B cell (primary cell): ENCODE data around the gene NFKBIZ. TPM values are rescaled to one million over a fixed set of nuclear protein-coding genes. Genes with fewer than 3 reads are reported as not detected.

ENCODE experiments used
- ATAC-seq: fragments of 200-7000 bp; cut with Tn5 transposase; one replicate; pipeline ENCODE4 v1.10.0; 2021; ENCODE audit warnings: low read depth, mild to moderate bottlenecking, moderate number of reproducible peaks, moderate library complexity
- CTCF ChIA-PET: fragments of 350-600 bp; sonication (Branson Sonifier 250); formaldehyde crosslinking; loops from one replicate; lab custom pipeline; 2021; ENCODE audit warnings: antibody characterized with exemption, inconsistent platforms; lab: Charles Lee
- POLR2A ChIA-PET: fragments of 350-600 bp; sonication (Branson Sonifier 250); formaldehyde crosslinking; loops from one replicate; lab custom pipeline; 2021; ENCODE audit warnings: antibody characterized with exemption; lab: Charles Lee
- DNase-seq: peaks from one replicate; pipeline ENCODE4 v3.0.0; 2013
- H2AFZ ChIP-seq: 2 replicates; pipeline ENCODE4 v1.6.1; 2012; ENCODE audit warnings: mild to moderate bottlenecking, low read depth, low read length; ENCODE audit not compliant: insufficient read depth, poor library complexity, severe bottlenecking
- H3K27ac ChIP-seq, 2 donors: 1 replicate in 1 of 2; 2 replicates in 1 of 2; pipeline ENCODE4 v1.5.1; 2012 to 2013; ENCODE audit warnings: low read length in 2 of 2, mild to moderate bottlenecking in 2 of 2, moderate library complexity in 1 of 2
- H3K27me3 ChIP-seq, 4 experiments: fragments of 200-600 bp in 1 of 4; sonication (generic) in 1 of 4; replicated peaks in 1 of 4; 1 replicate in 2 of 4; 2 replicates in 2 of 4; pipeline versions ENCODE4 v1.6.1 to v1.7.0; 2013 to 2016; ENCODE audit warnings: low read length in 3 of 4, mild to moderate bottlenecking in 2 of 4, mixed read lengths in 1 of 4, moderate library complexity in 1 of 4; ENCODE audit not compliant: insufficient read depth in 4 of 4, control insufficient read depth in 3 of 4; ENCODE audit errors: control extremely low read depth in 1 of 4
- H3K36me3 ChIP-seq, 2 experiments: replicated peaks in 1 of 2; 1 replicate in 1 of 2; 2 replicates in 1 of 2; pipeline versions ENCODE4 v1.6.1 to v1.7.1; 2013; ENCODE audit warnings: low read length in 1 of 2; ENCODE audit not compliant: insufficient read depth in 2 of 2, control insufficient read depth in 1 of 2; ENCODE audit errors: control extremely low read depth in 1 of 2, extremely low read depth in 1 of 2
- H3K4me1 ChIP-seq, 2 donors: fragments of 200-600 bp in 1 of 2; sonication (generic) in 1 of 2; 1 replicate in 1 of 2; 2 replicates in 1 of 2; pipeline versions ENCODE4 v1.5.1 to v1.6.1; 2013 to 2017; ENCODE audit warnings: low read length in 2 of 2; ENCODE audit not compliant: control insufficient read depth in 2 of 2, insufficient read depth in 2 of 2
- H3K4me2 ChIP-seq: replicated peaks from 2 replicates; pipeline ENCODE3; 2012; ENCODE audit warnings: mild to moderate bottlenecking, low read depth, low read length; ENCODE audit not compliant: poor library complexity, severe bottlenecking
- H3K4me3 ChIP-seq, 5 experiments: fragments of 200-600 bp in 1 of 5; sonication (generic) in 1 of 5; 1 replicate in 3 of 5; 2 replicates in 2 of 5; pipeline versions ENCODE4 v1.5.1 to v1.7.0; 2011 to 2016; ENCODE audit warnings: low read length in 4 of 5, mild to moderate bottlenecking in 4 of 5, low read depth in 2 of 5, control low read depth in 1 of 5, moderate library complexity in 1 of 5; ENCODE audit not compliant: insufficient read depth in 1 of 5; ENCODE audit errors: control extremely low read depth in 1 of 5, extremely low read depth in 1 of 5
- H3K79me2 ChIP-seq: fragments of 200-600 bp; sonication (generic); one replicate; pipeline ENCODE4 v1.6.0; 2016; ENCODE audit warnings: low read length; ENCODE audit not compliant: control insufficient read depth, insufficient read depth
- H3K9ac ChIP-seq: fragments of 200-600 bp; sonication (generic); 2 replicates; pipeline ENCODE4 v1.6.1; 2017; ENCODE audit warnings: mild to moderate bottlenecking, low read length, moderate library complexity
- H3K9me3 ChIP-seq, 3 donors: one replicate each; pipeline versions ENCODE4 v1.6.1 to v1.7.1; 2013; ENCODE audit warnings: low read length in 2 of 3; ENCODE audit not compliant: control insufficient read depth in 2 of 3, insufficient read depth in 1 of 3; ENCODE audit errors: control extremely low read depth in 1 of 3
- H4K20me1 ChIP-seq: 2 replicates; pipeline ENCODE4 v1.6.0; 2012; ENCODE audit warnings: mild to moderate bottlenecking, low read length; ENCODE audit not compliant: insufficient read depth, control insufficient read depth, poor library complexity, severe bottlenecking
- H3K27ac Mint-ChIP-seq: one replicate; pipeline ENCODE4 v1.8.0; 2021; ENCODE audit warnings: mixed read lengths
- H3K27me3 Mint-ChIP-seq: one replicate; pipeline ENCODE4 v1.8.0; 2021; ENCODE audit warnings: mixed read lengths
- H3K4me1 Mint-ChIP-seq: one replicate; pipeline ENCODE4 v1.8.0; 2021; ENCODE audit warnings: mixed read lengths
- H3K4me3 Mint-ChIP-seq: one replicate; pipeline ENCODE4 v1.8.0; 2021; ENCODE audit warnings: mixed read lengths
- H3K9me3 Mint-ChIP-seq: one replicate; pipeline ENCODE4 v1.8.0; 2022; ENCODE audit warnings: mixed read lengths; ENCODE audit not compliant: insufficient read depth
- CTCF ChIP-seq: fragments of 200-600 bp; IDR thresholded peaks from one replicate; pipeline ENCODE4 v1.8.0; 2022; ENCODE audit warnings: antibody characterized with exemption, mild to moderate bottlenecking
- EZH2 ChIP-seq: IDR thresholded peaks from 2 replicates; pipeline ENCODE4 v1.6.1; 2012; ENCODE audit warnings: borderline replicate concordance, low read depth, mild to moderate bottlenecking, moderate library complexity, low read length; ENCODE audit not compliant: insufficient read depth, poor library complexity, severe bottlenecking
- WGBS: methylation state at CpG from one replicate; pipeline ENCODE4 v1.1.5; 2013; ENCODE audit warnings: missing lambda C conversion rate; ENCODE audit not compliant: insufficient coverage; 5-methylcytosine and 5-hydroxymethylcytosine counted together
- intact Hi-C: fragments of 100-400 bp; cut with micrococcal nuclease; formaldehyde crosslinking; loops from one replicate; pipeline ENCODE4 v1.10.0; 2022
- polyA plus RNA-seq: library from polyadenylated mRNA; depleted of rRNA; stranded (reverse); fragments of >200 nt; gene quantifications from 2 replicates; pipeline ENCODE4 v1.2.3, GENCODE V29; 2012
- total RNA-seq, 2 donors: library from RNA; stranded (reverse); fragments of 120-200 nt in 1 of 2; gene quantifications; 1 replicate in 1 of 2; 2 replicates in 1 of 2; pipeline versions ENCODE4 v1.2.3 to v1.2.4, GENCODE V29; 2013 to 2022

The NFKBIZ gene
- total and polyA plus RNA-seq, 2 donors (not counting 1 experiment from before 2014, with no cell fraction given): 114 to 157 TPM

GRCh38 chr3:101817992-101818391 is 31.3 kb upstream of the NFKBIZ start:
- Histone ChIP-seq H3K9ac (peak overlapping the region; percentile 38), H3K27ac (peak overlapping the region; percentile 43 to 78), H2AFZ (peak overlapping the region; percentile 54), H3K4me1 (peaks cover 40 to 47% of the 10 kb centered on the region in 2 donors), H3K79me2 (peaks cover 14% of the 10 kb centered on the region), H4K20me1 (no peaks in the 10 kb centered on the region), H3K9me3 (peaks cover 0 to 12% (median 0%) of the 10 kb centered on the region in 3 donors), H3K36me3 (peaks cover 0 to 8% of the 10 kb centered on the region in 2 experiments), H3K4me3 (peak overlapping the region in 1 of 5 experiments; percentile 29), H3K4me2 (peak overlapping the region; percentile 71), H3K27me3 (no peaks in the 10 kb centered on the region)
- no peak for TF ChIP-seq EZH2
- TF ChIP-seq CTCF: no peak
- Mint-ChIP-seq H3K27ac (peak overlapping the region; percentile 85), H3K4me3 (peak overlapping the region; percentile 72), H3K9me3 (no peaks in the 10 kb centered on the region), H3K4me1 (peaks cover 52% of the 10 kb centered on the region), H3K27me3 (no peaks in the 10 kb centered on the region)
- DNase-seq (peak; percentile 58), ATAC-seq (peak; percentile 39)
- ChIA-PET CTCF (interaction anchor here (0.9 to 20.1 kb wide), 11 partner anchors 8 to 718 kb away, joined by 3 to 1306 read pairs (median 6); partner anchors contain the start of gene NFKBIZ), POLR2A (interaction anchor here (0.8 to 2.9 kb wide), 2 partner anchors 9 to 31 kb away, joined by 3 to 14 read pairs; partner anchors contain the start of gene NFKBIZ)
- no CpG with 5 or more reads among the region's 5 CpGs for WGBS
- intact Hi-C loops: loop anchor here (1.0 to 5.0 kb wide), 2 partner anchors 9 to 34 kb away; no protein-coding TSS in a partner anchor

- Histone ChIP-seq H4K20me1 (no peaks in the 10 kb centered on the region), H2AFZ (no peak overlapping the region), H3K27me3 (no peaks in the 10 kb centered on the region), H3K4me2 (peak overlapping the region; percentile 16), H3K4me1 (peaks cover 33 to 37% of the 10 kb centered on the region in 2 donors), H3K9me3 (peaks cover 0 to 12% (median 0%) of the 10 kb centered on the region in 3 donors), H3K27ac (no peak overlapping the region), H3K9ac (no peak overlapping the region), H3K79me2 (peaks cover 3% of the 10 kb centered on the region), H3K36me3 (peaks cover 0 to 8% of the 10 kb centered on the region in 2 experiments), H3K4me3 (no peak overlapping the region)
- Mint-ChIP-seq H3K27me3 (no peaks in the 10 kb centered on the region), H3K9me3 (no peaks in the 10 kb centered on the region), H3K27ac (peak overlapping the region; percentile 20), H3K4me3 (no peak overlapping the region), H3K4me1 (peaks cover 42% of the 10 kb centered on the region)
- ATAC-seq (no peak), DNase-seq (peak; percentile 43)
- POLR2A ChIA-PET: no interaction called here
- intact Hi-C loops: loop anchor here (5.0 kb wide), 1 partner anchor 33 kb away; no protein-coding TSS in a partner anchor
- CTCF ChIA-PET: interaction anchor here (1.5 kb wide), 1 partner anchor 18 kb away, joined by 8 read pairs; no protein-coding TSS in a partner anchor
- WGBS: no CpG with 5 or more reads among the region's 2 CpGs
- no peak for TF ChIP-seq EZH2
- no peak for TF ChIP-seq CTCF
Measured at GRCh38 chr3:101819649-101820206, 29.6 kb upstream of the NFKBIZ start.
